GM23338 (cell line): ENCODE data around the gene MAPT. TPM values are rescaled to one million over a fixed set of nuclear protein-coding genes. Genes with fewer than 3 reads are reported as not detected.

Experiments used
- ATAC-seq: fragments of 200-7000 bp; cut with Tn5 transposase; 3 replicates; pipeline ENCODE4 v1.9.1; 2020
- DNase-seq: peaks from one replicate; pipeline ENCODE4 v3.0.0-alpha.2; 2015; ENCODE audit warnings: low spot score
- H2AFZ ChIP-seq: fragments of 200-600 bp; sonication (generic); 2 replicates; pipeline ENCODE4 v1.8.0; 2016; ENCODE audit warnings: antibody characterized with exemption, mild to moderate bottlenecking, moderate library complexity
- H3F3A ChIP-seq: fragments of 200-600 bp; sonication (generic); replicated peaks from 2 replicates; pipeline ENCODE4 v1.8.0; 2017; ENCODE audit warnings: antibody characterized with exemption, mixed run types, low read depth
- H3K27ac ChIP-seq: fragments of 200-600 bp; sonication (generic); 2 replicates; pipeline ENCODE4 v1.6.1; 2016; ENCODE audit warnings: low read depth
- H3K27me3 ChIP-seq: fragments of 200-600 bp; sonication (generic); 2 replicates; pipeline ENCODE4 v1.8.0; 2016; ENCODE audit warnings: mild to moderate bottlenecking, mixed run types, moderate library complexity; ENCODE audit not compliant: insufficient read depth
- H3K36me3 ChIP-seq: fragments of 200-600 bp; sonication (generic); 2 replicates; pipeline ENCODE4 v1.8.0; 2016; ENCODE audit warnings: mild to moderate bottlenecking; ENCODE audit not compliant: insufficient read depth
- H3K4me1 ChIP-seq: fragments of 200-600 bp; sonication (generic); 2 replicates; pipeline ENCODE4 v1.8.0; 2016; ENCODE audit warnings: mild to moderate bottlenecking, moderate library complexity; ENCODE audit not compliant: insufficient read depth
- H3K4me2 ChIP-seq: fragments of 200-600 bp; sonication (generic); 2 replicates; pipeline ENCODE4 v1.7.1; 2017; ENCODE audit warnings: mixed run types
- H3K4me3 ChIP-seq: fragments of 200-600 bp; sonication (generic); 2 replicates; pipeline ENCODE4 v1.6.1; 2016; ENCODE audit warnings: mixed run types
- H3K79me2 ChIP-seq: fragments of 200-600 bp; sonication (generic); replicated peaks from 2 replicates; pipeline ENCODE4 v1.8.0; 2017; ENCODE audit warnings: mild to moderate bottlenecking; ENCODE audit not compliant: insufficient read depth
- H3K9me2 ChIP-seq: fragments of 200-600 bp; sonication (generic); 2 replicates; pipeline ENCODE4 v1.8.0; 2017; ENCODE audit not compliant: insufficient read depth
- H4K20me1 ChIP-seq: fragments of 200-600 bp; sonication (generic); replicated peaks from 2 replicates; pipeline ENCODE4 v1.8.0; 2017; ENCODE audit warnings: mild to moderate bottlenecking; ENCODE audit not compliant: insufficient read depth
- H3K27ac Mint-ChIP-seq: 2 replicates; pipeline ENCODE4 v1.8.0; 2020; ENCODE audit warnings: inconsistent platforms, mild to moderate bottlenecking, moderate library complexity, mixed read lengths
- H3K27me3 Mint-ChIP-seq: 3 replicates; pipeline ENCODE4 v1.8.0; 2022; ENCODE audit warnings: low read depth, mild to moderate bottlenecking, moderate library complexity, mixed read lengths, inconsistent platforms; ENCODE audit not compliant: insufficient read depth, poor library complexity
- H3K36me3 Mint-ChIP-seq: 3 replicates; pipeline ENCODE4 v1.8.0; 2021; ENCODE audit warnings: low read depth, mild to moderate bottlenecking, inconsistent platforms, moderate library complexity, mixed read lengths
- H3K4me1 Mint-ChIP-seq: 3 replicates; pipeline ENCODE4 v1.8.0; 2020; ENCODE audit warnings: mild to moderate bottlenecking, inconsistent platforms, mixed read lengths
- H3K4me3 Mint-ChIP-seq: 3 replicates; pipeline ENCODE4 v1.8.0; 2021; ENCODE audit warnings: moderate library complexity, mild to moderate bottlenecking, inconsistent platforms, mixed read lengths
- H3K9me3 Mint-ChIP-seq: 3 replicates; pipeline ENCODE4 v1.8.0; 2020; ENCODE audit warnings: moderate library complexity, mild to moderate bottlenecking, inconsistent platforms, mixed read lengths
- EZH2phosphoT487 ChIP-seq: fragments of 200-600 bp; sonication (generic); IDR thresholded peaks from one replicate; pipeline ENCODE4 v1.8.1; 2018; ENCODE audit warnings: antibody characterized with exemption; ENCODE audit not compliant: unreplicated experiment
- NANOG ChIP-seq: IDR thresholded peaks from 2 replicates; pipeline ENCODE4 v1.6.1; 2016; ENCODE audit warnings: antibody characterized with exemption, borderline replicate concordance
- REST ChIP-seq: IDR thresholded peaks from one replicate; pipeline ENCODE4 v1.6.1; 2018; ENCODE audit warnings: antibody characterized with exemption; ENCODE audit not compliant: unreplicated experiment
- STAT1 ChIP-seq: IDR thresholded peaks from one replicate; pipeline ENCODE4 v1.6.1; 2016; ENCODE audit warnings: antibody characterized with exemption; ENCODE audit not compliant: unreplicated experiment
- ZNF462 ChIP-seq: fragments of 250-450 bp; sonication (Bioruptor Pico); IDR thresholded peaks from 2 replicates; pipeline ENCODE4 v1.5.0; 2020; ENCODE audit warnings: mild to moderate bottlenecking, moderate library complexity
- polyA plus RNA-seq: library from polyadenylated mRNA; unstranded; fragments of >200 nt; fragmentation: Nextera tagmentation; extraction: Ambion mirVana; gene quantifications from 2 replicates; pipeline ENCODE4 v1.2.1, GENCODE V29; 2016
- total RNA-seq: library from RNA; depleted of rRNA; stranded (reverse); fragments of >200 nt; shearing (Covaris generic); gene quantifications from 2 replicates; pipeline ENCODE4 v1.2.3, GENCODE V29; 2014

Gene MAPT
- total and polyA plus RNA-seq, 2 experiments from 2014 or later = 1.1 to 2.1 TPM

- no peak overlapping the region for H3K27ac ChIP-seq
- Mint-ChIP-seq H3K36me3 (no peaks in the 10 kb centered on the region), H3K27ac (no peak overlapping the region), H3K4me1 (no peaks in the 10 kb centered on the region; the same call in 2 of the 3 replicates), H3K27me3 (peaks cover 17% of the 10 kb centered on the region), H3K4me3 (no peak overlapping the region), H3K9me3 (peaks cover under 1% of the 10 kb centered on the region; the same call in 1 of the 3 replicates)
- peaks cover 14% of the 10 kb centered on the region for H3K27me3 ChIP-seq
- no peak overlapping the region for H3K4me3 ChIP-seq
- ATAC-seq = no peak
- no peak overlapping the region for H3K4me2 ChIP-seq
- no peak overlapping the region for H2AFZ ChIP-seq
- no peaks in the 10 kb centered on the region for H3K9me2 ChIP-seq
- H3F3A ChIP-seq = no peaks in the 10 kb centered on the region
- H4K20me1 ChIP-seq = no peaks in the 10 kb centered on the region
- no peaks in the 10 kb centered on the region for H3K79me2 ChIP-seq
- no peaks in the 10 kb centered on the region for H3K36me3 ChIP-seq
- no peak for TF ChIP-seq REST
- no peak for TF ChIP-seq ZNF462 (CRISPR knock-in tag)
- no peak for TF ChIP-seq NANOG
- no peak for TF ChIP-seq EZH2phosphoT487
- TF ChIP-seq STAT1 = no peak
- DNase-seq = no peak
- H3K4me1 ChIP-seq = no peaks in the 10 kb centered on the region; the same call in 1 of the 2 replicates
These were observed 6.0 kb upstream of the MAPT start for GRCh38 chr17:45888392-45888791.
